Measurements from ENCODE around the gene SPPL2C.
"Not testable (repeated sequence)": the region's sequence is repeated elsewhere in the genome, so short reads cannot be mapped to it uniquely, and the experiment has no call there.

Gene SPPL2C

DNA sequence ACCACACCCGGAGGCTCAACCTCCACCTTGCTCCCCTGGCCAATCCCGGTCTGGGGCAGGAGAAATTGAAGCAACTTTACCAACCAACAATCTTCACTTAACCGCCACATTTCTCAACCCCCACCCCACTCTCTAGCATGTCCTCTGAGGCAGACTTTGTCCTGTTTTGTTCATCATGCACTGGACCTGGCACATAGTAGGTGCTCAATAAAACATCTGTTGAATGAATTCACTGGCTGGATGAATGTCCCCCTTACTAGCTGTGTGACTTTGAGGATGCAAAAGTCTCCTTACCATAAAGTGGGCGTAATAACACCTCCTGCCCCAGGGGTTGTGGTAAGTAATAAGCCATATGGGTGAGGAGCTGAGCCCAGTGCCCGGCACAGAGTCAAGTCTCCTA, 5.8 kb downstream of the SPPL2C start:
- Histone ChIP-seq H3K4me1 (ENCODE audit: insufficient read depth, low read length) (no peaks in the 10 kb centered on the region), H3K9me3 (ENCODE audit: insufficient read depth, low read depth, low read length) (no peaks in the 10 kb centered on the region), H3K36me3 (ENCODE audit: insufficient read depth, low read length) (no peaks in the 10 kb centered on the region), H3K9ac (ENCODE audit: low read depth, low read length) (no peak overlapping the region), H3K4me3 (ENCODE audit: low read length) (no peak overlapping the region), H3K27me3 (ENCODE audit: insufficient read depth, low read length) (0 out of 2 replicates have a peak, but pooled peaks cover 5% of the 10 kb centered on the region), H3K27ac (ENCODE audit: low read depth, low read length) (no peak overlapping the region)
- 92% methylated on average over 5 of the region's 5 CpGs for WGBS

DNA sequence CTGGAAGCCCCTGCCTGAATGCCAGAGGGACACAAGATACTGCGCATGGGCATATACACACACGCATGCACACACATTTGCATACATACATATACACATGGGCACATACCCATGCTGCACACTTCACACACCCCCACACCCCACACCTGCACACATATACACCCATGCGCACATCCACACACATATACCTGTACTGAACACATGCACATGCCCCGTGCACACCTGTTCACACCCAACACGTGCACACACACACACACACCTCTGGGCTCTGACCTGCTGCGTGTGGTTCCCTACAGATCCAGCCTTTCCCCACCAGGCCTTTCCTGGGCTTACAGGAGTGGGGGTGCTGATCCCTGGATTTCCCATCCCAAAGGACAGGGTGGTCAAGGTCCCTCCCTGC, 6.3 kb downstream of the SPPL2C start:
- Histone ChIP-seq H3K27ac (ENCODE audit: low read depth, low read length) (no peak overlapping the region), H3K4me1 (ENCODE audit: insufficient read depth, low read length) (no peaks in the 10 kb centered on the region), H3K9me3 (ENCODE audit: insufficient read depth, low read depth, low read length) (no peaks in the 10 kb centered on the region), H3K4me3 (ENCODE audit: low read length) (no peak overlapping the region), H3K27me3 (ENCODE audit: insufficient read depth, low read length) (0 out of 2 replicates have a peak, but pooled peaks cover 5% of the 10 kb centered on the region), H3K36me3 (ENCODE audit: insufficient read depth, low read length) (no peaks in the 10 kb centered on the region), H3K9ac (ENCODE audit: low read depth, low read length) (no peak overlapping the region)
- 85% methylated on average over 6 of the region's 6 CpGs for WGBS

DNA sequence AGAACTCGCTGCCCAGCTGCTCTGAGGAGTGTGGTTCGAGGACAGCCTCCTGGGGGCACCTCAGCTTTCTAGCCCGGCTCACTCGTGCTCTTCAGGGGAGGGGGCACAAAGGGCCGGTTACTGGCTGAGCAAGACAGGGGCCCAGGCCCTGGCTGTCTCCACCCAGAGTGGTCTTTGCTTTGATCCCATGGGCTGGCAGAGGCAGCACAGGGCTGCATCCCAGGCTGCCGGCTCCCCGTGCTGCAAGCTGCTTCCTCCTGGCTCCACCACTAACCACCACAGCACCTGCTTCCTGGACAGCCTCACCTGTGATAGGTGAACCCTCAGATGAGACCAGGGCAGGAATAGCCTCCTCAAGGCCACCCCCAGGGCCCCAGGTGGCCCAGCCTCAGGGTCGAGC, 6.8 kb downstream of the SPPL2C start:
- Histone ChIP-seq H3K4me1 (ENCODE audit: insufficient read depth, low read length) (no peaks in the 10 kb centered on the region), H3K9ac (ENCODE audit: low read depth, low read length) (no peak overlapping the region), H3K27ac (ENCODE audit: low read depth, low read length) (no peak overlapping the region), H3K4me3 (ENCODE audit: low read length) (no peak overlapping the region), H3K27me3 (ENCODE audit: insufficient read depth, low read length) (0 out of 2 replicates have a peak, but pooled peaks cover 5% of the 10 kb centered on the region), H3K9me3 (ENCODE audit: insufficient read depth, low read depth, low read length) (no peaks in the 10 kb centered on the region), H3K36me3 (ENCODE audit: insufficient read depth, low read length) (no peaks in the 10 kb centered on the region)
- 67% methylated on average over 8 of the region's 8 CpGs for WGBS

DNA sequence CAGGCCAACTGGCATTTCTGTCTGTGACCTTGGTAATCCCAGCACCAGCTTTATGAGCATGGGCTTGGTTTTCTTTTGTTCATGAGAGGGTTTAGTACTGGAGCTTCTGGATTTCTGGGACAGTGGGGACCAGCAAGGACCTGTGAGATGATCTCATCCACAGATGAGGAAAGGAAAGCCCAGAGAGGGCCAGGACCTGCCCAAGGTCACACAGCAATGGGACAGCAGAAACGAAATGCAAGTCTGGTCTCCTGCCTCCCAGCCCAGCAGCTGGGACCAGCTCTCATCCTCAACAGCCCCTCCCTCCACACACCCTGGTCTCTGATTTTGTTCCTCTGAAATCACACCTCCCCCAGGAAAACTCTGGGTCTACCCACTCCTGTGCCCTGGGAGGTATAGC, 7.2 kb downstream of the SPPL2C start:
- H3K4me3 ChIP-seq (ENCODE audit: low read length) = no peak overlapping the region
- H3K4me1 ChIP-seq (ENCODE audit: insufficient read depth, low read length) = no peaks in the 10 kb centered on the region
- no peak overlapping the region for H3K9ac ChIP-seq (ENCODE audit: low read depth, low read length)
- WGBS = 83% methylated on average over 1 of the region's 1 CpG
- no peaks in the 10 kb centered on the region for H3K36me3 ChIP-seq (ENCODE audit: insufficient read depth, low read length)
- H3K9me3 ChIP-seq (ENCODE audit: insufficient read depth, low read depth, low read length) = no peaks in the 10 kb centered on the region
- H3K27ac ChIP-seq (ENCODE audit: low read depth, low read length) = no peak overlapping the region
- H3K27me3 ChIP-seq (ENCODE audit: insufficient read depth, low read length) = 0 out of 2 replicates have a peak, but pooled peaks cover 5% of the 10 kb centered on the region

DNA sequence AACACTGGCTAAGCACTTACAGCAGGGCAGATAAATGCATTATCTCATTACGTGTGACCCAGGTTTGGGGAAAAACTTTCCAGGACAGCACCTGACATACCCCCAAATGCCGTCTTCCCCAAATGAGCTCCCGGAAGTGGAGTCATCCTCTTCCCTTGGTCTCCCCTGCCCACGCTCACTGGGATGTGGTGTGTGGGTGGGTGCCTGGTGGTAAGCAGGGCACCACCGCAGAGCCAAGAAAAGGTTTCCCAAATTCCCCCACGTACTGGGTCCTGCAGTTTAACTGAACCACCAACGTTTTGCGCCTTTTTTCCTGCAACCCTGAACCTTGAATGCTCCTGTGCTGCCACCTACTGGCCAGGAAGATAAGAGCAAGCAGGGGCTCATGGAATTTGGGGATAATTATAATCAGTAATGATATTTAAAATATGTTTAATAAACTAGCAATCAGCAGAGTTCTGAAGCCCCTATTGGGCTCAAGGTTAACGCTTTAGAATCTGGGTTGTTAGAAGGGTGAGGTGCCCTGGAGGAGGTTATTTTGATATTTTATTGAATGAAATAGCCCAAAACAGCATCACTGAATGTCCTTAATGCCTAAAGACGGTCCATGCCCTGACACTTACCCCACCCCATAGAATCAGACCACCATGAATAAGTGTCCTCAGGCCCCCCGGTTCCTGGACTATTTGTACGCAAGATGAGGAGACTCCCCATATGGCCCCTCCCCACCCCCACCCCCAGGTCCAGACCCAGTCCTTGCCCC, 8.0 kb downstream of the SPPL2C start:
- no peaks in the 10 kb centered on the region for H3K9me3 ChIP-seq (ENCODE audit: insufficient read depth, low read depth, low read length)
- no peaks in the 10 kb centered on the region for H3K4me1 ChIP-seq (ENCODE audit: insufficient read depth, low read length)
- H3K9ac ChIP-seq (ENCODE audit: low read depth, low read length) = no peak overlapping the region
- 29% methylated on average over 10 of the region's 12 CpGs for WGBS
- no peaks in the 10 kb centered on the region for H3K36me3 ChIP-seq (ENCODE audit: insufficient read depth, low read length)
- no peak overlapping the region for H3K4me3 ChIP-seq (ENCODE audit: low read length)
- no peak overlapping the region for H3K27ac ChIP-seq (ENCODE audit: low read depth, low read length)
- 0 out of 2 replicates have a peak, but pooled peaks cover 5% of the 10 kb centered on the region for H3K27me3 ChIP-seq (ENCODE audit: insufficient read depth, low read length)

DNA sequence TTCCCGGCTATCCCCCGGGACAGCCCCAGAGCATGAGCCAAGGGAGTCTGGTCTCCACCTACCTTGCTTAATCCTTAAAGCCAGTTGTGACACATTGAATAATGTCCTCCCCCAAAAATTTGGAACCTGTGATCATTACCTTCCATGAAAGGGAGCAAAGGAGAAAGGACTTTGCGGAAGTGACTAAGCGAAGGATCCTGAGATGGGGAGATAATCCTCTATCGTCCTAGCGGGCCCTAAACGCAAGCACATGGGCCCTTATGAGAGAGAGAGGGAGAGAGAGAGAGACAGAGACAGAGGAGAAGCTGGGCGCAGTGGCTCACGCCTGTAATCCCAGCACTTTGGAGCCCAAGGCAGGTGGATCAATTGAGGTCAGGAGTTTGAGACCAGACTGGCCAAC, 9.5 kb downstream of the SPPL2C start:
- H3K9ac ChIP-seq (ENCODE audit: low read depth, low read length) = no peak overlapping the region
- H3K9me3 ChIP-seq (ENCODE audit: insufficient read depth, low read depth, low read length) = no peaks in the 10 kb centered on the region
- no peak overlapping the region for H3K4me3 ChIP-seq (ENCODE audit: low read length)
- 0 out of 2 replicates have a peak, but pooled peaks cover 5% of the 10 kb centered on the region for H3K27me3 ChIP-seq (ENCODE audit: insufficient read depth, low read length)
- H3K4me1 ChIP-seq (ENCODE audit: insufficient read depth, low read length) = no peaks in the 10 kb centered on the region
- H3K36me3 ChIP-seq (ENCODE audit: insufficient read depth, low read length) = no peaks in the 10 kb centered on the region
- WGBS = 87% methylated on average over 9 of the region's 9 CpGs
- no peak overlapping the region for H3K27ac ChIP-seq (ENCODE audit: low read depth, low read length)

DNA sequence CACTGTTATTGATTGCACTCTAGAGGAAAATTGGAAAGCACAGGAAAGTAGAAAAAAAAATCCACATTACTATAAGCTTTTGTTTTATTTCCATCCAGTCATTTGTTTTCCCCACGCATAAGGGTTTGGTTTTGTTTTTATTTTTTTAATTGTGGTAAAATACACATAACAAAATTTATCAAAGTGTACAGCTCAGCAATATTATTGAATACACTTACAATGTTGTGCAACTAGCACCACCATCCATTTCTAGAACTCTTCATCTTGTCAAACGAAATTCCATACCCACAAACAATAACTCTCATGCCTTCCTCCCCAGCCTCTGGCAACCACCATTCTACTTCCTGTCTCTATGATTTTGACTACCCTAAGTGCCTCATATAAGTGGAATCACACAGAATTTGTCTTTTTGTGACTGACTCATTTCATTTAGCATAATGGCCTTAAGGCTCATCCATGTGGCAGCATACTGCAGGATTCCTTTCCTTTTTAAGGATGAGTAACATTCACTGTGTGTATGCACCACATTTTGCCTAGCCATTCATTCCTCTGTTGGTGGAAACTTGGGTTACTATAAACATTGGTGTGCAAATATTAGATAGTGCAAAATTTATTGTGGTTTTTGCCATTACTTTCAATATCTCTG, 11.1 kb downstream of the SPPL2C start:
- WGBS = 76% methylated on average over 1 of the region's 2 CpGs
- Histone ChIP-seq H3K9me3 (ENCODE audit: insufficient read depth, low read depth, low read length) (no peaks in the 10 kb centered on the region), H3K9ac (ENCODE audit: low read depth, low read length) (no peak overlapping the region), H3K36me3 (ENCODE audit: insufficient read depth, low read length) (no peaks in the 10 kb centered on the region), H3K27ac (ENCODE audit: low read depth, low read length) (no peak overlapping the region), H3K27me3 (ENCODE audit: insufficient read depth, low read length) (0 out of 2 replicates have a peak, but pooled peaks cover 5% of the 10 kb centered on the region), H3K4me3 (ENCODE audit: low read length) (no peak overlapping the region), H3K4me1 (ENCODE audit: insufficient read depth, low read length) (no peaks in the 10 kb centered on the region)

DNA sequence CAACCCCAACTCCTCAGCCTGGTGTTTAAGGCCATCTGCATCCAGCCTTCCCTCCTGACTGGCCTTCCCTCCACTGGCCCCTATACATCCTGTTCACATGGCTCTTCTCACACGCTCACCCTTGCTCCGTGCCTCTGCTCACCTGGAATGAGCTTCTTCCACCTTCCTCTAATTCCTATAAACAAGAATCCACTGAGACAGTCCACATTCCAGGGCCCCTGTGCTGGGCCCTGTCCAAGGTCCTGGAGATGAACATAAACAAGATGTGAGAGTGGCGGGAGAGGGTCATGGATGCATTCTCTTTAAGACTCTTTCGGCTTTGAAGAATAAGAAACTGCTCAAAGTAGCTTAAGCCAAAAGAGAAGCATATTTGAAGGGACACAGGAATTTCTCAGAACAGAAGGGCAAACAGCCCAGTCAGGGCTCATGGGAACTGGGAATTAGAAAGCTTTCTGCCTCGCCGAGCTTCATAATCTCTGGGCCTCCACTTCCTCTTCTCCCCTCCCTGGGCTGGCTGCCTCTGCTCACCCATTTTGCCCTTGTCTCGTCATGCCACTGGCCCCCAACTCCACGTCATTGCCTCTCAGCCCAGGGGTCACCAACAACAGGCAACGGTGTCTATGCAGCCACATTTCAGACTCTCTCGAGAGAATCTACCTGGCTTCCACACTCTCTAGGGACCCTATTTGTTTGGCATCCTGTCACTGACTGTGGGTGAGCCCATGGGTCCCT, 13.5 kb downstream of the SPPL2C start:
- Histone ChIP-seq H3K9me3 (ENCODE audit: insufficient read depth, low read depth, low read length) (no peaks in the 10 kb centered on the region), H3K9ac (ENCODE audit: low read depth, low read length) (no peak overlapping the region), H3K27ac (ENCODE audit: low read depth, low read length) (no peak overlapping the region), H3K36me3 (ENCODE audit: insufficient read depth, low read length) (no peaks in the 10 kb centered on the region), H3K4me3 (ENCODE audit: low read length) (no peak overlapping the region), H3K4me1 (ENCODE audit: insufficient read depth, low read length) (no peaks in the 10 kb centered on the region), H3K27me3 (ENCODE audit: insufficient read depth, low read length) (no peaks in the 10 kb centered on the region)
- WGBS = 56% methylated on average over 10 of the region's 10 CpGs

DNA sequence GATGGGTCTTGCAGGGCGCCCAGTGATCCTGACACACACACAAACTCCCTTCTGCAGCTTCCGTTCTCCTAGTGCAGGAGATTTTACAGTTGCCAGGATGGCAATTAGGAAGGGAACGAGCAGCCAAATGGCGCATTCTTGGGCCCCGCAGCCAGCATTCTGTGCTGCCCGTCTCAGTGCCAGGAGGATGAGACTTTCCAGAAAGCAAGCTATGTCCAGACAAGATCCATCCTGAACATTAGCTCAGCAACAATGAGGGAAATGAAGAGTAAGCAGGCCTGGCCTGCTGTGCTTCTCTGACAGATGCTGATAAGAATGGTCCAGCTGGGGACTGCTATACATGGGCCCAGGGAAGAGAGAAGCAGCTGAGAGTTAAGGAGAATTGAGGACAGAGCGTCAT, 16.5 kb downstream of the SPPL2C start:
- no peak overlapping the region for H3K27ac ChIP-seq (ENCODE audit: low read depth, low read length)
- WGBS = 90% methylated on average over 7 of the region's 7 CpGs
- no peaks in the 10 kb centered on the region for H3K4me1 ChIP-seq (ENCODE audit: insufficient read depth, low read length)
- H3K36me3 ChIP-seq (ENCODE audit: insufficient read depth, low read length) = no peaks in the 10 kb centered on the region
- no peak overlapping the region for H3K4me3 ChIP-seq (ENCODE audit: low read length)
- H3K27me3 ChIP-seq (ENCODE audit: insufficient read depth, low read length) = no peaks in the 10 kb centered on the region
- H3K9me3 ChIP-seq (ENCODE audit: insufficient read depth, low read depth, low read length) = no peaks in the 10 kb centered on the region
- H3K9ac ChIP-seq (ENCODE audit: low read depth, low read length) = no peak overlapping the region

DNA sequence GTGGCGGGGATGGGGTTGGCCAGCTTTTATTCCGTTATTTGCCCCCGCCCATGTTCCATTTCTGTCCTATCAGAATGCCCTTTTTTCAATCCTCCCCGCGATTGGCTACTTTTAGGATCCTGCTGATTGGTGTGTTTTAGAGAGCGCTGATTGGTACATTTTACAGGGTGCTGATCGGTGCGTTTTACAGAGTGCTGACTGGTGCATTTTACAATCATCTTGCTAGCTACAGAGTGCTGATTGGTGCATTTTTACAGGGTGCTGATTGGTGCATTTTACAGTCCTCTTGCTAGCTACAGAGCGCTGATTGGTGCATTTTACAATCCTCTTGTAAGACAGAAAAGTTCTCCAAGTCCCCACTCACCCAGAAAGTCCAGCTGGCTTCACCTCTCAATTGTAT, 17.4 kb downstream of the SPPL2C start:
- H3K9ac ChIP-seq (ENCODE audit: low read depth, low read length); H3K9me3 ChIP-seq (ENCODE audit: insufficient read depth, low read depth, low read length); H3K4me3 ChIP-seq (ENCODE audit: low read length); H3K27me3 ChIP-seq (ENCODE audit: insufficient read depth, low read length); H3K4me1 ChIP-seq (ENCODE audit: insufficient read depth, low read length); H3K36me3 ChIP-seq (ENCODE audit: insufficient read depth, low read length); H3K27ac ChIP-seq (ENCODE audit: low read depth, low read length): not testable (repeated sequence)
- WGBS = 80% methylated on average over 7 of the region's 9 CpGs

All from HUES64 (cell line).